ENCODE measurements around the gene TBCEL.

DNA sequence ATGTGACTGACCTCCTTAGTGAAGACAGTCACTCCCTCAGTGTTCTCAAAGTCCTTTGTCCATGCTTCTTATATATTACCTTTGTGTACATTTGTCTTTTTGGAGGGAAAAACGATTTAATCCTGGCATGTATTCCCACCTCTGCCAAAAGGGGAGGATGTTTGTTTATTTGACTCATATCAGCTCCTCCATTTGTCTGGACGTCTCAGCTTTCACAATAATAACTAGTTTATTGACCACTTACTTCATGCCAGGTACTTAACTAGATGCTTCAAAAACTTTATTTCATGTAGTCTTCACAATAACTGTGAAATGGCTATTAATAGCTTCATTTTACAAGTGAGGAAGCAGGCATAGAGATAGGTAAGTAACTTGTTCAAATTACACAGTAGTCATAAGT, 5.3 kb downstream of the TBCEL start:
- TF ChIP-seq EGR1 (IDR thresholded peaks at IDR 0.05; ENCODE audit: low read depth) (no peak), POLR2A (IDR thresholded peaks at IDR 0.05; ENCODE audit: borderline replicate concordance, extremely low read depth, insufficient read depth, insufficient read length) (no peak), CTCF (IDR thresholded peaks at IDR 0.05 in 2 of 3, conservative IDR thresholded peaks at IDR 0.05 in 1 of 3; ENCODE audit: borderline replicate concordance in 1 of 3, insufficient read depth in 1 of 3, low read depth in 2 of 3, low read length in 2 of 3) (no peak), REST (IDR thresholded peaks at IDR 0.05; ENCODE audit: low read depth) (no peak), JUND (IDR thresholded peaks at IDR 0.05) (no peak), SRF (IDR thresholded peaks at IDR 0.05; ENCODE audit: low read depth) (no peak), MAX (IDR thresholded peaks at IDR 0.05) (no peak), TCF7L2 (IDR thresholded peaks at IDR 0.05; ENCODE audit: borderline replicate concordance, extremely low read depth, insufficient read depth, insufficient read length) (no peak), SP1 (IDR thresholded peaks at IDR 0.05; ENCODE audit: low read depth) (no peak), EZH2phosphoT487 (IDR thresholded peaks at IDR 0.05; ENCODE audit: borderline replicate concordance) (no peak)
- TF ChIP-seq, protein P1, sequence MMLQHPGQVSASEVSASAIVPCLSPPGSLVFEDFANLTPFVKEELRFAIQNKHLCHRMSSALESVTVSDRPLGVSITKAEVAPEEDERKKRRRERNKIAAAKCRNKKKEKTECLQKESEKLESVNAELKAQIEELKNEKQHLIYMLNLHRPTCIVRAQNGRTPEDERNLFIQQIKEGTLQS (IDR thresholded peaks at IDR 0.05): no peak
